Ishikawa (cell line): ENCODE results near the gene CTXN1.

Experiments
- CEBPB ChIP-seq: IDR thresholded peaks from 2 replicates; pipeline ENCODE4 v1.6.1; 2012
- EGR1 ChIP-seq: IDR thresholded peaks from 2 replicates; pipeline ENCODE4 v1.6.1; 2012
- EP300 ChIP-seq: IDR thresholded peaks from 2 replicates; pipeline ENCODE4 v1.6.1; 2012; ENCODE audit warnings: borderline replicate concordance
- ZBTB7A ChIP-seq: IDR thresholded peaks from 2 replicates; pipeline ENCODE4 v1.6.1; 2012; ENCODE audit warnings: low read depth
- TF ChIP-seq, protein P1 (sequence below): IDR thresholded peaks from 2 replicates; pipeline ENCODE4 v1.6.1; 2012; ENCODE audit warnings: low read depth, mild to moderate bottlenecking

GRCh38 chr19:7918615-7919421 lies 7.1 kb downstream of the CTXN1 start:
- TF ChIP-seq ZBTB7A, result no peak
- no peak for TF ChIP-seq EP300
- no peak for TF ChIP-seq EGR1
- TF ChIP-seq CEBPB, result no peak
- TF ChIP-seq, protein P1, sequence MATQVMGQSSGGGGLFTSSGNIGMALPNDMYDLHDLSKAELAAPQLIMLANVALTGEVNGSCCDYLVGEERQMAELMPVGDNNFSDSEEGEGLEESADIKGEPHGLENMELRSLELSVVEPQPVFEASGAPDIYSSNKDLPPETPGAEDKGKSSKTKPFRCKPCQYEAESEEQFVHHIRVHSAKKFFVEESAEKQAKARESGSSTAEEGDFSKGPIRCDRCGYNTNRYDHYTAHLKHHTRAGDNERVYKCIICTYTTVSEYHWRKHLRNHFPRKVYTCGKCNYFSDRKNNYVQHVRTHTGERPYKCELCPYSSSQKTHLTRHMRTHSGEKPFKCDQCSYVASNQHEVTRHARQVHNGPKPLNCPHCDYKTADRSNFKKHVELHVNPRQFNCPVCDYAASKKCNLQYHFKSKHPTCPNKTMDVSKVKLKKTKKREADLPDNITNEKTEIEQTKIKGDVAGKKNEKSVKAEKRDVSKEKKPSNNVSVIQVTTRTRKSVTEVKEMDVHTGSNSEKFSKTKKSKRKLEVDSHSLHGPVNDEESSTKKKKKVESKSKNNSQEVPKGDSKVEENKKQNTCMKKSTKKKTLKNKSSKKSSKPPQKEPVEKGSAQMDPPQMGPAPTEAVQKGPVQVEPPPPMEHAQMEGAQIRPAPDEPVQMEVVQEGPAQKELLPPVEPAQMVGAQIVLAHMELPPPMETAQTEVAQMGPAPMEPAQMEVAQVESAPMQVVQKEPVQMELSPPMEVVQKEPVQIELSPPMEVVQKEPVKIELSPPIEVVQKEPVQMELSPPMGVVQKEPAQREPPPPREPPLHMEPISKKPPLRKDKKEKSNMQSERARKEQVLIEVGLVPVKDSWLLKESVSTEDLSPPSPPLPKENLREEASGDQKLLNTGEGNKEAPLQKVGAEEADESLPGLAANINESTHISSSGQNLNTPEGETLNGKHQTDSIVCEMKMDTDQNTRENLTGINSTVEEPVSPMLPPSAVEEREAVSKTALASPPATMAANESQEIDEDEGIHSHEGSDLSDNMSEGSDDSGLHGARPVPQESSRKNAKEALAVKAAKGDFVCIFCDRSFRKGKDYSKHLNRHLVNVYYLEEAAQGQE, result no peak
